Caco-2 (cell line): ENCODE results near the gene MILR1. TPM values are rescaled to one million over a fixed set of nuclear protein-coding genes. Genes with fewer than 3 reads are reported as not detected.

Source experiments
- BruUV-seq: library from RNA; stranded (reverse); fragments of 400-500 nt; replicated peaks from 2 replicates; lab custom pipeline; 2021; lab: Mats Ljungman, UMichigan
- CTCF ChIA-PET: fragments of 300-600 bp; sonication (Branson Sonifier 250); formaldehyde crosslinking; loops from one replicate; lab custom pipeline; 2022; ENCODE audit warnings: antibody characterized with exemption; lab: Charles Lee
- POLR2A ChIA-PET: fragments of 300-600 bp; sonication (Branson Sonifier 250); formaldehyde crosslinking; loops from one replicate; lab custom pipeline; 2022; ENCODE audit warnings: antibody characterized with exemption; lab: Charles Lee
- DNase-seq, 2 experiments: peaks; one replicate each; pipeline versions ENCODE4 v3.0.0 to v3.0.0-alpha.2; 2020 to 2022
- H3K27me3 ChIP-seq: replicated peaks from 2 replicates; pipeline ENCODE4 v1.6.0; 2011; ENCODE audit warnings: low read length; ENCODE audit not compliant: control insufficient read depth, insufficient read depth
- H3K36me3 ChIP-seq: 2 replicates; pipeline ENCODE4 v1.5.1; 2011; ENCODE audit warnings: low read length; ENCODE audit not compliant: control insufficient read depth, insufficient read depth
- H3K4me1 ChIP-seq: fragments of 250-450 bp; sonication (Bioruptor Pico); 2 replicates; pipeline ENCODE4 v1.5.1; 2020; ENCODE audit warnings: mild to moderate bottlenecking
- H3K4me3 ChIP-seq: 2 replicates; pipeline ENCODE4 v1.5.1; 2011; ENCODE audit warnings: low read depth, mild to moderate bottlenecking, control low read depth, low read length
- H3K9me3 ChIP-seq: fragments of 250-450 bp; sonication (Bioruptor Pico); 2 replicates; pipeline ENCODE4 v1.5.1; 2020; ENCODE audit warnings: mild to moderate bottlenecking, moderate library complexity
- H3K27ac Mint-ChIP-seq: one replicate; pipeline ENCODE4 v1.8.0; 2022; ENCODE audit warnings: mixed read lengths; ENCODE audit not compliant: unreplicated experiment
- H3K27me3 Mint-ChIP-seq: one replicate; pipeline ENCODE4 v1.8.0; 2022; ENCODE audit warnings: mixed read lengths; ENCODE audit not compliant: insufficient read depth, unreplicated experiment
- H3K36me3 Mint-ChIP-seq: one replicate; pipeline ENCODE4 v1.8.0; 2022; ENCODE audit warnings: mild to moderate bottlenecking, mixed read lengths; ENCODE audit not compliant: insufficient read depth, unreplicated experiment
- H3K4me1 Mint-ChIP-seq: one replicate; pipeline ENCODE4 v1.8.0; 2022; ENCODE audit warnings: low read depth, mixed read lengths; ENCODE audit not compliant: unreplicated experiment
- H3K4me3 Mint-ChIP-seq: one replicate; pipeline ENCODE4 v1.8.0; 2022; ENCODE audit warnings: mild to moderate bottlenecking, moderate library complexity, mixed read lengths; ENCODE audit not compliant: unreplicated experiment
- H3K9me3 Mint-ChIP-seq: one replicate; pipeline ENCODE4 v1.8.0; 2022; ENCODE audit warnings: mixed read lengths; ENCODE audit not compliant: unreplicated experiment
- CTCF ChIP-seq, 2 experiments: fragments of 200-600 bp in 1 of 2; IDR thresholded peaks; 1 replicate in 1 of 2; 2 replicates in 1 of 2; pipeline versions ENCODE4 v1.5.1 to v1.8.0; 2011 to 2022; ENCODE audit warnings: antibody characterized with exemption in 1 of 2, control low read depth in 1 of 2, inconsistent platforms in 1 of 2, low read depth in 1 of 2, low read length in 1 of 2, mild to moderate bottlenecking in 1 of 2, moderate library complexity in 1 of 2; ENCODE audit not compliant: insufficient read depth in 1 of 2, severe bottlenecking in 1 of 2, unreplicated experiment in 1 of 2
- intact Hi-C: fragments of 100-400 bp; cut with micrococcal nuclease; formaldehyde crosslinking; loops from one replicate; pipeline ENCODE4 v1.10.0; 2022; ENCODE audit not compliant: unreplicated experiment
- total RNA-seq: library from RNA; stranded (reverse); gene quantifications from 2 replicates; pipeline ENCODE4 v1.2.3, GENCODE V29; 2022

The MILR1 gene
- total RNA-seq, 1 experiment from 2014 or later, result not detected

- H3K4me3 Mint-ChIP-seq, result peak within 1 kb of the TSS; percentile 97
- peak in 1 of 2 experiments; percentile 97 for DNase-seq
- TF ChIP-seq CTCF (IDR thresholded peaks at IDR 0.05; ENCODE audit: insufficient read depth in 1 of 2, low read depth in 1 of 2, low read length in 1 of 2, severe bottlenecking in 1 of 2, unreplicated experiment in 1 of 2), result no peak
- intact Hi-C loops, result loop anchor here (1.0 to 5.0 kb wide), 2 partner anchors 9 to 156 kb away; partner anchors contain the start of genes POLG2 and SMURF2
- Histone ChIP-seq H3K9me3 (no peaks in the 10 kb centered on the region), H3K4me3 (peak within 1 kb of the TSS; percentile 70), H3K27me3 (no peaks in the 10 kb centered on the region), H3K4me1 (peaks cover 15% of the 10 kb centered on the region), H3K36me3 (0 out of 2 replicates have a peak, but pooled peaks cover 1% of the 10 kb centered on the region)
- peaks cover 85% of the 10 kb centered on the region for H3K36me3 Mint-ChIP-seq
- peaks cover 36% of the 10 kb centered on the region for H3K4me1 Mint-ChIP-seq
- POLR2A ChIA-PET, result interaction anchor here (0.6 to 3.3 kb wide), 7 partner anchors 10 to 1945 kb away, joined by 3 to 79 read pairs (median 5); partner anchors contain the start of gene POLG2
- H3K9me3 Mint-ChIP-seq, result no peaks in the 10 kb centered on the region
- no TSS peak for BruUV-seq
- peak within 1 kb of the TSS; percentile 100 for H3K27ac Mint-ChIP-seq
- no peaks in the 10 kb centered on the region for H3K27me3 Mint-ChIP-seq
- CTCF ChIA-PET, result interaction anchor here (0.6 to 1.7 kb wide), 3 partner anchors 10 to 87 kb away, joined by 3 to 9 read pairs (median 5); partner anchors contain the start of gene POLG2
These were observed 57.9 kb downstream of the MILR1 start, which contains the start of gene CEP95 for GRCh38 chr17:64506576-64507412. Gene CEP95 (plus strand): TSS chr17:64506977. CDS start chr17:64507098, 121 bp downstream.

- H3K27ac Mint-ChIP-seq, result peak overlapping the region; percentile 100
- DNase-seq, result peak in 1 of 2 experiments; percentile 63
- H3K4me1 ChIP-seq, result peaks cover 15% of the 10 kb centered on the region
- intact Hi-C loops, result loop anchor here (5.0 kb wide), 1 partner anchor 155 kb away; the partner anchor contains the start of gene SMURF2
- no peaks in the 10 kb centered on the region for H3K9me3 ChIP-seq
- CTCF ChIA-PET, result interaction anchor here (1.5 to 1.7 kb wide), 2 partner anchors 10 to 87 kb away, joined by 5 to 9 read pairs; partner anchors contain the start of gene POLG2
- H3K4me1 Mint-ChIP-seq, result peaks cover 30% of the 10 kb centered on the region
- H3K27me3 Mint-ChIP-seq, result no peaks in the 10 kb centered on the region
- H3K36me3 Mint-ChIP-seq, result peaks cover 82% of the 10 kb centered on the region
- peak; percentile 26 to 30 for TF ChIP-seq CTCF (IDR thresholded peaks at IDR 0.05; ENCODE audit: insufficient read depth in 1 of 2, low read depth in 1 of 2, low read length in 1 of 2, severe bottlenecking in 1 of 2, unreplicated experiment in 1 of 2)
- POLR2A ChIA-PET, result interaction anchor here (0.6 to 3.3 kb wide), 5 partner anchors 10 to 205 kb away, joined by 3 to 79 read pairs (median 5); partner anchors contain the start of gene POLG2
- H3K27me3 ChIP-seq, result no peaks in the 10 kb centered on the region
- H3K4me3 Mint-ChIP-seq, result peak overlapping the region; percentile 97
- H3K9me3 Mint-ChIP-seq, result no peaks in the 10 kb centered on the region
- 0 out of 2 replicates have a peak, but pooled peaks cover 1% of the 10 kb centered on the region for H3K36me3 ChIP-seq
- H3K4me3 ChIP-seq, result peak overlapping the region; percentile 70
- BruUV-seq, result no TSS peak
These were observed 58.5 kb downstream of the MILR1 start for GRCh38 chr17:64507413-64507782.

- POLR2A ChIA-PET, result no interaction called here
- Mint-ChIP-seq H3K27me3 (no peaks in the 10 kb centered on the region), H3K27ac (no peak overlapping the region), H3K4me3 (peak overlapping the region; percentile 97), H3K9me3 (no peaks in the 10 kb centered on the region), H3K36me3 (peaks cover 81% of the 10 kb centered on the region), H3K4me1 (peaks cover 19% of the 10 kb centered on the region)
- TF ChIP-seq CTCF (IDR thresholded peaks at IDR 0.05; ENCODE audit: insufficient read depth in 1 of 2, low read depth in 1 of 2, low read length in 1 of 2, severe bottlenecking in 1 of 2, unreplicated experiment in 1 of 2), result no peak
- intact Hi-C loops, result loop anchor here (5.0 kb wide), 1 partner anchor 154 kb away; the partner anchor contains the start of gene SMURF2
- H3K27me3 ChIP-seq, result no peaks in the 10 kb centered on the region
- H3K36me3 ChIP-seq, result peaks cover 1% of the 10 kb centered on the region; the same call in 1 of the 2 replicates
- no peak for DNase-seq
- H3K9me3 ChIP-seq, result no peaks in the 10 kb centered on the region
- H3K4me1 ChIP-seq, result peaks cover 10% of the 10 kb centered on the region
- no TSS peak for BruUV-seq
- no peak overlapping the region; the same call in 1 of the 2 replicates for H3K4me3 ChIP-seq
- CTCF ChIA-PET, result no interaction called here
These were observed 59.8 kb downstream of the MILR1 start for GRCh38 chr17:64508683-64509082.
